ENCODE data around the gene RASL12.
"Not testable (repeated sequence)": the region's sequence is repeated elsewhere in the genome, so short reads cannot be mapped to it uniquely, and the experiment has no call there.

Gene RASL12

GRCh38 chr15:65067645-65068402, at the start of gene RASL12:
RASL12 (minus strand) TSS chr15:65067991; CDS start chr15:65067835, 156 bp downstream.
- DNase-seq (ENCODE audit: low spot score), result no peak

GRCh38 chr15:65115542-65115941, 47.8 kb upstream of the RASL12 start:
- DNase-seq (ENCODE audit: low spot score), result no peak

- DNase-seq (ENCODE audit: low spot score), result no peak
Observed at GRCh38 chr15:65115086-65115485, 47.3 kb upstream of the RASL12 start, which contains the start of gene UBAP1L. UBAP1L (minus strand) TSS chr15:65115200; CDS start chr15:65106215, 8,985 bp downstream.

GRCh38 chr15:65110676-65111292, 43.0 kb upstream of the RASL12 start:
- DNase-seq (ENCODE audit: low spot score), result no peak

- no peak for DNase-seq (ENCODE audit: low spot score)
Observed at GRCh38 chr15:65106011-65106590, 38.3 kb upstream of the RASL12 start.

- DNase-seq (ENCODE audit: low spot score), result no peak
Observed at GRCh38 chr15:65105038-65105437, 37.2 kb upstream of the RASL12 start.

GRCh38 chr15:65102912-65103311, 35.1 kb upstream of the RASL12 start:
- DNase-seq (ENCODE audit: low spot score), result no peak

- DNase-seq (ENCODE audit: low spot score), result no peak
Observed at GRCh38 chr15:65101891-65102708, 34.3 kb upstream of the RASL12 start.

GRCh38 chr15:65101411-65101890, 33.7 kb upstream of the RASL12 start:
- peak; percentile 43 for DNase-seq (ENCODE audit: low spot score)

GRCh38 chr15:65100442-65100841, 32.7 kb upstream of the RASL12 start:
- DNase-seq (ENCODE audit: low spot score), result no peak

GRCh38 chr15:65099801-65100200, 32.0 kb upstream of the RASL12 start:
- DNase-seq (ENCODE audit: low spot score), result not testable (repeated sequence)

GRCh38 chr15:65099336-65099735, 31.5 kb upstream of the RASL12 start:
- DNase-seq (ENCODE audit: low spot score), result no peak

- DNase-seq (ENCODE audit: low spot score), result no peak
Observed at GRCh38 chr15:65097651-65098263, 30.0 kb upstream of the RASL12 start.

GRCh38 chr15:65096481-65097385, 28.9 kb upstream of the RASL12 start:
- no peak for DNase-seq (ENCODE audit: low spot score)

GRCh38 chr15:65095747-65096104, 27.9 kb upstream of the RASL12 start:
- DNase-seq (ENCODE audit: low spot score), result no peak

GRCh38 chr15:65095011-65095746, 27.4 kb upstream of the RASL12 start:
- no peak for DNase-seq (ENCODE audit: low spot score)

GRCh38 chr15:65094294-65094995, 26.7 kb upstream of the RASL12 start:
- DNase-seq (ENCODE audit: low spot score), result no peak

GRCh38 chr15:65093793-65094170, 26.0 kb upstream of the RASL12 start:
- not testable (repeated sequence) for DNase-seq (ENCODE audit: low spot score)
